SK-N-SH (cell line): ENCODE measurements around the gene BLOC1S3.

Source experiments
- CTCF ChIP-seq: fragments of 200-600 bp; sonication (generic); IDR thresholded peaks from 2 replicates; pipeline ENCODE4 v1.6.1; 2017; ENCODE audit warnings: antibody characterized with exemption, mild to moderate bottlenecking, moderate library complexity
- EP300 ChIP-seq, 2 experiments: IDR thresholded peaks; 2 replicates each; pipeline versions ENCODE4 v1.4.0 to v1.6.1; 2012; ENCODE audit warnings: borderline replicate concordance in 1 of 2, low read depth in 1 of 2, low read length in 1 of 2
- EZH2phosphoT487 ChIP-seq: fragments of 200-600 bp; sonication (generic); IDR thresholded peaks from 2 replicates; pipeline ENCODE4 v1.6.1; 2017; ENCODE audit warnings: low read depth, mixed run types, mild to moderate bottlenecking, antibody characterized with exemption, moderate library complexity, borderline replicate concordance
- GABPA ChIP-seq: IDR thresholded peaks from 2 replicates; pipeline ENCODE4 v1.4.0; 2012; ENCODE audit warnings: low read depth, mild to moderate bottlenecking
- IRF3 ChIP-seq: fragments of 150-350 bp; IDR thresholded peaks from 2 replicates; pipeline ENCODE4 v1.6.1; 2016; ENCODE audit warnings: mild to moderate bottlenecking, low read depth, low read length
- NRF1 ChIP-seq: IDR thresholded peaks from 2 replicates; pipeline ENCODE4 v1.6.1; 2012; ENCODE audit warnings: low read depth, mild to moderate bottlenecking, low read length
- POLR2AphosphoS5 ChIP-seq: IDR thresholded peaks from 2 replicates; pipeline ENCODE4 v1.6.1; 2012; ENCODE audit warnings: low read depth, low read length
- REST ChIP-seq: IDR thresholded peaks from 2 replicates; pipeline ENCODE4 v1.6.1; 2012; ENCODE audit warnings: mild to moderate bottlenecking, low read depth, low read length, moderate library complexity
- SIN3A ChIP-seq: IDR thresholded peaks from 2 replicates; pipeline ENCODE4 v1.6.1; 2012; ENCODE audit warnings: low read depth, mild to moderate bottlenecking, low read length, moderate library complexity, borderline replicate concordance
- TAF1 ChIP-seq: IDR thresholded peaks from 2 replicates; pipeline ENCODE4 v1.6.1; 2012; ENCODE audit warnings: low read depth, mild to moderate bottlenecking, low read length, moderate library complexity, borderline replicate concordance
- TEAD4 ChIP-seq: IDR thresholded peaks from 2 replicates; pipeline ENCODE4 v1.4.0; 2012; ENCODE audit warnings: mild to moderate bottlenecking, borderline replicate concordance; ENCODE audit not compliant: insufficient read depth
- YY1 ChIP-seq: IDR thresholded peaks from 2 replicates; pipeline ENCODE4 v1.4.0; 2012; ENCODE audit warnings: low read depth, mild to moderate bottlenecking
- TF ChIP-seq, protein P1 (sequence below): fragments of 150-350 bp; IDR thresholded peaks from 2 replicates; pipeline ENCODE4 v1.6.1; 2017; ENCODE audit warnings: antibody characterized with exemption, low read length, low read depth, borderline replicate concordance

DNA sequence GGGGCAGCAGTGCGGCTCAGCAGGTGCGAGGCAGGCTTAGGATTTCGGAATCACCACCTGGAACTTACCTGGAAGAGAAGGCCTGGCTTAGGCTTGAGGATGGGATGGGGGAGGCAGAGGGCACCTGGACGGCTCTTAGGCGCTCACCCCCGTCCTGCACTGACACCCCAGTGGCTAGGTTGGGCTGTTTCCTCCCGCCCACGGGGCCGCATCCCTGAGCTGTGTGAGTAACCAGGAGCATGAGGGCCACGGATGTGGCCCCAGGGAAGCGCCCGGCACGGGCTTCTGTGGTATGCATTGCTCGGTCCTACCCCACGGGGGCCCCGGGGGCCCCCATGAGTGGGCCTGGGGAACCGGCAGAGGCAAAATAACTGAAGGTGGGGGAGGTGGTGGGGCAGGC is 15.4 kb upstream of the BLOC1S3 start:
- TF ChIP-seq TAF1 (no peak), REST (no peak), CTCF (no peak), SIN3A (no peak), EP300 (IDR thresholded peaks at IDR 0.05; ENCODE audit: borderline replicate concordance in 1 of 2, low read depth in 1 of 2, low read length in 1 of 2) (no peak), GABPA (no peak), IRF3 (no peak), POLR2AphosphoS5 (no peak), YY1 (no peak), EZH2phosphoT487 (no peak), NRF1 (no peak), TEAD4 (no peak)
- TF ChIP-seq, protein P1, sequence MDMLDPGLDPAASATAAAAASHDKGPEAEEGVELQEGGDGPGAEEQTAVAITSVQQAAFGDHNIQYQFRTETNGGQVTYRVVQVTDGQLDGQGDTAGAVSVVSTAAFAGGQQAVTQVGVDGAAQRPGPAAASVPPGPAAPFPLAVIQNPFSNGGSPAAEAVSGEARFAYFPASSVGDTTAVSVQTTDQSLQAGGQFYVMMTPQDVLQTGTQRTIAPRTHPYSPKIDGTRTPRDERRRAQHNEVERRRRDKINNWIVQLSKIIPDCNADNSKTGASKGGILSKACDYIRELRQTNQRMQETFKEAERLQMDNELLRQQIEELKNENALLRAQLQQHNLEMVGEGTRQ: no peak
